GM19240 (cell line): ENCODE data around the gene STX10.

Source experiments
- DNase-seq: peaks from one replicate; pipeline ENCODE4 v3.0.0; 2011; ENCODE audit warnings: low spot score; ENCODE audit not compliant: insufficient read length

The STX10 gene

DNA sequence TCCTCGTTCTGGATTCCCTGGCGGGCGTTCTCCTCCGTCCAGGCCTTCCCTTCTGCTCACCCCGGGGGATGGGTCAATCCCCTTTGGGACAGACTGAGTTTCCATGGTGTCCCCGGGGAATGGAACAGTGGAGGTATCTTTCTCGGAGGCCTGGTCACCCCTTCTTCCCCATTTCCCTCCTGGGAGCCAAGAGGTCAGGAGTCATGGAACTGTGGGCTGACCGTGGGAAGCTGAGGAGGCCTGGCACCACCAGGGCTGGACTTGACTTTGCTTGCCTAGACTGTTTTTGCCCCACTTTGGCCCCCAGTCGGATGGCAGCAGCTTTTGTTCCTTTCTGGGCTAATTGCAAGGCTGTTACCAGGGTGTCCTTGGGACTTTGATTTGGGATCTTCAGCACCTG, 30.1 kb downstream of the STX10 start:
- no peak for DNase-seq

DNA sequence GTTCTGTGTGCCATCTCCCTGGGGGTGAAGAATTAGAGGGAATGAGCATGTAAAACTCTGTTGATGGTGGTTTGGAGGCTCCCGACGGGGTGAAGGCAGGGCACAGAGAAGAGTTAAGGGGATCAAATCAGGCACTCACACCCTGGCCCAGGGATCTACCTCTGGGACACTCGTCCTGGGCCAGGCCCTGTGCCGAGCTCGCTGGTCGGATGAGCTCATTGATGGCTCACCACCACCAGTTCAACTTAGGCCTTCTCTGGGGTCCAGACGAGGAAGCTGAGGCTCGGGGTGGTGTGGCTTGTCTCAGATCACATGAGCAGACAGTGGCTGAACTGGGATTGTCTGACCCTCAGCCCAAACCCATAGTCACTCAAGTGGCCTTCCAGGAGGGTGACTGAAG, 30.5 kb downstream of the STX10 start:
- no peak for DNase-seq

DNA sequence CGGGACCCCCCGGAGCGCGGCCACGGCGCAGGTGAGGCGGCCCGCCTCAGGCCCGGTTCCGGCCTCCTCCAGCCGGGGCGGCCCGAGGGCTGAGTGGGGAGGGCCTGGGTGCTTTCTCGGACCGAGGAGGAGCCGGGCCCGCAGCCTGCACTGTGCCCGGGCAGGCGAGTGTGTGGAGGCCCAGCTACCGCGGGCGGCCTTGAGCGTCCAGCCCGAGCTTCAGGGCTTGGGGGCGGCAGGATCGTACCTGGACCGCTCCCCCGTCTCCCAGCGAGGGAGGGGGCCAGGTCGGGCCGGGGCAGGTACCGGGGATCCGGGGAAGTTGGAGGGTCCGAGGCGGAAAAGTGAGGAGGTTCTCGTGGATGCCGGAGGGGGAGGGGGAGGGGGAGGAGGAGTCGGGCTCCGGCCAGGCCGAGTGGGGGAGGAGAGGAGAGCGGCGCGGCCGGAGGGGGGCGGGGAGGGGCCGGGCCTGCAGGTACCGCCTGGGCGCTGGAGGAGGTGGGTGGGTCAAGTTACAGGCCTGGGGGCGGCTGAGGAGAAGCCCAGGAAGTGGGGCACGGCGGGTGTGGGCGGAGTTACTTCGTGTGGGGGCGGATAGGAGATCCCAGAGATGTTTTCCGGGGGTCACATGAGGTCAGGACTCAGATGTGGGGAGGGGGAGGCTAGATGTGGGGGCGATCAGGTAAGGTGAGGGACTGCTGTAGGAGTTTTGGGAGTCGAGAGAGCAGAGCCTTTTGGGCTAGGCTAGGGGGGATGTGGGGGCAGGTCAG, 31.6 kb downstream of the STX10 start:
- DNase-seq, result no peak

DNA sequence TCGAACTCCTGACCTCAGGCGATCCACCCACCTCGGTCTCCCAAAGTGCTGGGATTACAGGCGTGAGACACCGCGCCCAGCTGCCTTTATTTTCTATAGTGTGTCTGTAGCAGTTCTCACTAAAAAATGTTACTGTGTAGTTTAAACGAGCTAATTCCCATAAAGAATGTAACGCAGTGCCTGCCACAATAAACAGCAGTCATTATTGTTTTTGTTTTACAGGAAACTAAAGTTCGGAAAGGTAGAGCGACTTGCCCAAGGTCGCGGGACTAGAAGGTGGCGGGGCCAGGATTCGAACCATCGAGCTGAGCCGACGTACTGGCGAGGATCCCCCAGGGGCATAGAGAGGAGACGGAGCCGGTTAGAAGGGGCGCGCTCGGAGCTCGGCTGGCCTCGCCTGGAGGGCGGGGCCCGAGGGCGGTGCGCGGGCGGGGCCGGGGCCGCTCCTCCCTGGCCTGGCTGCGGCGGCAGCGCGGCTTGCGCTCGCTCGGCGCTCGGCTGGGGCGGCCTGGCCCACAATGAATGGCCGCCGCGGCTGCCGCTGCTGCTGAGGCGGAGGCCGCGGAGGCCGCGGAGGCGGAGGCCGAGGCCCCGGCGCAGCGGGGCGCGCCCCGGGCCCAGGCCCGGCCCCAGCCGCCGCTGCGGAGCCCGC, 32.3 kb downstream of the STX10 start, which contains the start of gene NACC1:
Gene NACC1, plus strand, starts transcription at position 493 of the 652 bp plus-strand sequence. CDS start 16,944 bp downstream, outside the sequence.
- peak; percentile 94 for DNase-seq

DNA sequence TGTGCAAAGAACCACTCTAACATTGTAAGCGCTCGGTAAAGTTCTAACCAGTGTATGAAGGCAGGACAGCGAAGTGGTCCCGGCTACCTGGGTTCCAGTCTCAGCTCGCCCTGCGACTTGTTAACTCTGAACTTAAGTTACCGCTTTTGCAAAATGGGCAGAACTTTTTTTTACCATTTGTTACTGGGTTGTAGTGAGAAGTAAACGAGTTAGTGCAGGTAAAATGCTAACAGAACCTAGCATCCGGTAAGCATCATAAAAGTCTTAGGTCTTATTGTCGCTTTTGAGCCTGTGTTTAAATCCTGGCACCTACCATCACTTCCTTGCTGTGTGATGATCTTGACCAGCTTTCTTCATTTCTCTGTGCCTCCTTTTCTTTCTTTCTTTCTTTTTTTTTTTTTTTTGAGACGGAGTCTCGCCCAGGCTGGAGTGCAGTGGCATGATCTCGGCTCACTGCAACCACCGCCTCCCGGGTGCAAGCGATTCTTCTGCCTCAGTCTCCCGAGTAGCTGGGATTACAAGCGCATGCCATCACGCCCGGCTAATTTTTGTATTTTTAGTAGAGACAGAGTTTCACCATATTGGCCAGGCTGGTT, 32.9 kb downstream of the STX10 start:
- DNase-seq, result no peak

DNA sequence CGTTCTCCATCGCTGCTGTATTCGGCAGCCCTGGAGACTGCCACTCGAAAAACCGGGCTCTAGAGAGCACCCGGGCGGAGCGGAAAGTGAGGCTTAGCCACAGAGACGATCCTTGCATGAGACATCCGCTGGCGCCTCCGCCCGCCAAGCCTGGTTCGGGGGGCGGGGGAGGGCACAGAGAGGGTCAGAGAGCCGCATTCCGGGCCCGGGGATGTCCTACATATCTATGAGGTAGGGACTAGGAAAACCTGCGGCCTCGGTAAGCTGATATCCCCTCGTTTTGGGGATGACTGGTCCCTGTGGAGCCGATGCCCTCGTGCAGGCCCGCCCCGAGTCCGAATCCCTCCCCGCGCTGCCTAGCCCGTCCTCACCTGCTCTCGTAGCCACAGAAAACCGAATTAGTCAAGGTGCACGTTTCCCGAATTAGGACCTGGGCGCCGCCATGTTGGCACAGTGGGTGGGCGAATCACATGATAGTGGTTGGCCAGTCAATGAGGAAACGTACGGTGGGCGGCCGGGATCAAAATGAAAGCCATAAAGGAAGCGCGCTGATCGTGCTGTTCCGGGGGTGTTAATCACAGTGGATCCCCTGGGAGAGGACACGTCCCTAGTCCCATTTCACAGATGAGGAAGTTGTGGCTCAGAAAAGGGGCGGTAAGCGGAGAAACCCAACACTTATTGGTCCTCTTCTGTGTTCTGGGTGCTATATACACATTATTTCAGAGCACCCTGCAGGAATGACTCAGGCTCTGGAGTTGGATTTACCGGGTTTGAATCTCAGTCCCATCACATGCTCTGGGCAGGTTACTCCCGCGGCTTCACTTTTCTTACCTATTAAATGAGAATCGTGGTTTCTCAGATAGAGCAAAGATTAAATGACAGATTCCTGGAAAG, 33.6 kb downstream of the STX10 start, which contains the start of gene TRMT1:
Gene TRMT1, minus strand, starts transcription at position 459 of the 894 bp plus-strand sequence. Its CDS starts 341 bp downstream, at position 118.
- peak; percentile 96 for DNase-seq

DNA sequence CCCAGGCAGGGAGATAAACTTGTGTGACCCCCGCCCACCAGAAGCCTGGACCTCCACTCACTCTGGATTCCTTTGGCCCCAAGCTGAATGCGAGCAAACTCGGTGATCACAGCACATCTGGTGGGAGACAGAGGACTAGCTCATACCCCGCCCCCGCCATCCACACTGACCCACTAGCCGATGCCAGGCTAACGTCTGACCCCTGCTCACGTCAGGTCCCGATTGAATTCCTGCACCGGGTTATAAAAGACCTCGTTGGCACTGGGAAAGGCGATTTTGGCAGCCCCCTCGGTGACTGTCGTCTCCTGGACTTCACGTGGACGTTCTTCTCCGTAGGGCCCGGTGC, 34.3 kb downstream of the STX10 start:
- DNase-seq, result no peak

DNA sequence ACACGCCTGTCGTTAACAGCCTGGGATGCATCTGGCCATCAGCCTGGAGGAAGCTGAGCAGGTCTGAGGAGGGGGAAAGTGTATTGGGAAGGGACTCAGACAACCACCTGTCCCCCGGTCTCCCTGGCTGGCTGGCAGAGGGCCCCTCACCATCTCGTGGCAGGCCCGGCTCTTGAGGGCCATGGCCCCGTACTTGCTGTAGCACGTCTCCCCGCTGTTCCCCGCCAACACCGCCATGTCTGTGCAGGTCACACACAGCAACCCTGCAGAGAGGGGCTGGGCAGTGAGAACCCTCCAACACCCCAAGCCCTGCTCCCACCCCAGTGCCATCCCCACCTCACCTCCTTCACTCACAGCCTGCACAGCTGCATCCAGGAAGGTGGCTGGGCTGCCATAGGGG, 37.6 kb downstream of the STX10 start:
- no peak for DNase-seq

DNA sequence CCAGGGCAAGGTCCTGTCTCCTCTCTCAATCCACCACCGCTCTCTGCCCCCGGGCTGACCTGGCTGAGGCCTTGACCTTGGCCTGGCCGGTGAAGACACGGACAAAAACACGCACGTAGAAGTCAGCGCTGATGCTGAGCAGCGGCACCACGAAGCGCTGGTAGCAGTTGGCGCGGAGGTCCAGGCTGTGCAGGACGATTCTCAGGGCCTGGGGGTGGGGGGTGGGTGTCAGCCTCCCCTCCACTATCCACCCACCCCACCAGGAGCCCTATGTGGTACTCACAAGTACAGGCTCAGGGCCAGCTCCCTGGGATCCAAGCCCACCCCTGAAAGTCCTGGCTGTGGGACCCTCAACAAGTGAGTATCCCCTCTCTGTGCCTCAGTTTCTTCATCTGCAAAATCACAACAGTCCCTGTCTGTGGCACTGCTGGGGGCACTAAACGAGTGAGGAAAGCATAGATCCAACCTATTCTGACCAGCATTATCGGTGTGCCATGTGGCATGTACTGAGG, 40.0 kb downstream of the STX10 start:
- no peak for DNase-seq

DNA sequence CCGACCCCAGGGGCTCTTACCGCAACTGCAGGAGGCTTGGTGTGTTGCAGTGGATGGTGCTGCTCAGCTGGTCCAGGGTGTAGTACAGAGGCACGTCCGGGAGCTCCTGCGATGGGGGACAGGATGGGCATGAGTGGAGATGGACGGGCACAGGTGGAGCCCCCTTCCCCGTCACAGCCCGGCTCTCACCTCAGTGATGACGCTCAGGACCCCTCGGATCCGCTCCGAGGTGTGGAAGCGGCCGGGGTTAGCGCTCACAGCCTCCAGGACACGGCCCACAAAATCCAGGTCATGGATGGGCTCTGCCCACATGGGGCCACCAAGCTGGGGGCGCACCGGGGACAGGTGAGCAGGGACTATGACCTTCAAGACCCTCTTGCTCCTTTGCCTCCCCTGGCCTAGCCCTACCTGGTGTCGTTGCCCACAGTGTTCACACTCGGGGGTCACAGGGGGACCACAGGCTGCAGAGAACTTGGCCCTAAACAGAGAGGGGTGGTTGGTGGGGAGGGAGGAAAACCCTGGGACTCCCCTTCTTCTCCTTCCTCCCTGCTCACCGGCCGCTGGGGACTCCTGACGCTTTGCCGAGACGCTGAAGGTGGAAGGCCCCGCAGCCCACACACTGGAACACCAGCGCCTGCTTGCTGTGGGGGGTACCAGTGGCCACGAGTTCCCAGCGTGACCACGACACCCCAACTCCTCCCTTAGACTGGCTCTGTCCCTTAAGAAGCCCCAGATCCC, 40.6 kb downstream of the STX10 start:
- no peak for DNase-seq

DNA sequence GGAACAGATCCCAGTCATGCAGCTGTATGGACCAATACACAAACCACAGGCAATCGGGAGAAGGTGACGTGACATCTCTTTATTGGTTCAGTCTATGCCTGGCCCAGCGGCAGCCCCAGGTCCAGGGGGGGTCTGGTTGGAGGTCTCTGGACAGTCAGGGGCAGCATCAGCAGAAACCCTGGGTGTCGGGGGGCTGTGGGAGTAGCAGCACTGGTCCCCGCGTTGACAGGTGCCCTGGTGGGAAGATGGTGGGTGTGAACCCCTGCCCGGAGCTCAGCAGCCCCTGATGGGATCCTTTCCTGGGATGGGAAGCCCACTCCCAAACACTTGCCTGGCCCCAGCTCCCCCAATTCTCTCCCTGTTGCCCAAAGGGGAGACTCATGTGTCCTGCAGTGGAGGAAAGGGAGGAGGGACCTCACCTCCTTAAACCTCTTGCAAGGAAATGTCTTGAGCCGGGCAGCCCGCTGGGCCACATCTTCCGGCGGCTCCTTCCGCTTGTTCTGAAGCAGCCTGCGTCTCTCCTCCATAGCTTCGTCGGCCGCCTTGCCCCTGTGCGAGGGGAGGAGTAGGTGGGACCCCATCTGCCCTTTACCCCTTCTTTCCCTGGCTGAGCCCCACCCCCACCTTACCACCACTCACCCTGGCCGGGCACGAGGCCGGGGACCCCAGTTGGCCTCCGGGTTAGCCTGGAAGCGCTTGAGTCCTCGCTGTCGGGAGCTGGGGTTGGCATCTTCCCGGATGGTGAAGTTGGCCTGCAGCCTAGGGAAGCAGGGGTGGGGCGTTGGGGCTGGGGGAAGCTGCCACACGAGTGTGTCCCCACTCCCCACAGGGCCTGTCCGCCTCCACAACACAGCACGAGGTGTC, 45.1 kb downstream of the STX10 start:
- DNase-seq, result no peak

DNA sequence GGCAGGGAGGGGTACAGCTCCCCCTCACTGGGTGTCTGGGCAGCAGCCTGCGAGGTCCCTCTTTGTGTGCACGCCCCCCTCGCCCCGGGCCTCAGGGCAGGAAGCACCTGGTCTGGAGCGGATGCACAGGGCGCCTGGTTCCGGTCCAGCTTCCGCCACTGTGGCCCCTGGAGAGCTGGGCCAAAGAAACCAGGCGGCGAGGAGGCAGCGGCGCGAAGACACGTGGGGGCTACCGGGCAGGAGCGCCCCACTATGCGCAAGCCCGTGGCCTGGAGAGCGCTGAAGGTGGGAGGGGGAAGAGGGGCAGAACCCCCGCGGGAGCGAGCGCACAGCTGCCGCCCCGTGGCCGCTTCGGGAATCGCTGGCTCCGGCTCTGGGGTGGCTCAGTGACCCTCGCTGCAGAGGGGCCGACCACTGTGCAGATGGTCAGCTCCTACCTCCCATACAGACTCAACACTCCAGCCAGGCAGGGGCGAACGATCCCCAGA, 45.8 kb downstream of the STX10 start:
- DNase-seq, result no peak

DNA sequence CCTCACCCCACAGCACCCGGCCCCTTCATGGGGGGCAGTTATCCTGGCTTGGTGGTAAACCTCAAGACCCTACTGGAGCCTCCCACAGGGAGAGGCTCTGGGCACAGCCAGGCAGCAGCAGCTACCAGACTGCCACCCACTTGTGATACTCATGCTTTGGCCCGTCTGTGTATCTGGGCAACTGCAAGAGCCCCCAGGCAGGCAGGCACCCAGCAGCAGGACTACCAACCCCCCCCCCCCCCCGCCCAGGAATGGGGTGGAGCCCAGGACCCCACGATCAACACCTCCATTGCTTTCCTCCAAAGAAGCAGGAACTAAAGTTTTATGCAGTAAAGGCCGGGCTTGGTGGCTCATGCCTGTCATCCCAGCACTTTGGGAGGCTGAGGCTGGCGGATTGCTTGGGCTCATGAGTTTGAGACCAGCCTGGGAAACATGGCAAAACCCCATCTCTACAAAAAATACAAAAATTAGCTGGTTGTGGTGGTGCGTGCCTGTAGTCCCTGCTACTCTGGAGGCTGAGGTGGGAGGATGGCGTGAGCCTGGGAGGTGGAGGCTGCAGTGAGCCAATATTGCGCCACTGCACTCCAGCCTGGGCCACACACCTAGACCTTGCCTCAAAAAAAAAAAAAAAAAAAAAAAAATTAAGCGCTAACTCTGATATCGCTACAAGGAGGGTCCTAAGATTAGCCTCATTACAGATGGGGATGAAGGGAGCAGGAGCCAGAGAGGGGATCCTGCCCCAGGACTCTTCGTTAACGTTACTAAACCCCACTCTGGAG, 46.4 kb downstream of the STX10 start:
- no peak for DNase-seq

DNA sequence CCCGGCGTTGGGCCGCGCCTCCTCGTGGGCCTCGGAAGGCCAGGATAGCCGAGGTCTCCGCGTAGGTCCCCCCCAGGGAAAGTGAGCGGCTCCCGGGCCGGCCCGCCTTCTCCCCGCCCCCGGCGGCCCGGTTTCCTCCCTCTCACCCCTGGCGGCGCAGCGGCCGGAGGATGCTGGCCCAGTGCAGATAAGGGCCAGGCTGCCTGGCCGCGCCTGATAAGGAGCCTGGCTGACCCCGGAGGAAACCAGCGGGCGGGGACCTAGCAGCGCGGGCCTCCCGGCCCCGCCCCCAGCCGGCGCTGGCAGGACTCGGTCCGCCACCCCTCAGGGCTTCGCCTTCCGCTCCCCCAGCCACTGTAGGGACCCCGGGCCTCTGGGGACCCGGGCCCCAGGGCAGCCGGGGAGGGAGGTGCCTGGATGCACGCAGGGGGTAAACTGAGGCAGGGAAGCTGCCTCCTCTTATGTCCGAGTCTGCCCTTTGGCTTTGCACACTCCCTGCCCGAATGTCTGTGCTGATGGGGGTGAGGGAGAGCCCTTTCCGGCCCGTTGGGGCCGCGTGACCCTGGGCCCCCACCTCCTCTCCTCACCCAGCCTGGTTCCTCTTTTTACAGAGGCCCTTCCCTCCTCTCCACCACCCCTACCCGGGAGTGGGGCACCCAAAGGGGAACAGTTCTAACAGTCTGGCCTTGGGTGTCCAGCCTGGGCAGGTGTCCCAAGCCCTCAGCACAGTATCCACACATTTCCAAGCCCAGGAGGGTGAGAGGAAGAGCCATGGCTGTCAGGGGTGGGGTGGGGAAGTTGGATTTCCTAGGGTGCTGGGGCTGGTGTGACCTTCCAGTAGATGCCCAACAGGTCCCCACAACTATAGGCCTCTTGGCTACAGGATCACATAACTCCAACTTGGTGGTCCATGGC, 47.3 kb downstream of the STX10 start, which contains the start of gene LYL1:
Gene LYL1, minus strand, starts transcription at position 193 of the 915 bp plus-strand sequence. CDS start 1,687 bp downstream, outside the sequence.
- no peak for DNase-seq

DNA sequence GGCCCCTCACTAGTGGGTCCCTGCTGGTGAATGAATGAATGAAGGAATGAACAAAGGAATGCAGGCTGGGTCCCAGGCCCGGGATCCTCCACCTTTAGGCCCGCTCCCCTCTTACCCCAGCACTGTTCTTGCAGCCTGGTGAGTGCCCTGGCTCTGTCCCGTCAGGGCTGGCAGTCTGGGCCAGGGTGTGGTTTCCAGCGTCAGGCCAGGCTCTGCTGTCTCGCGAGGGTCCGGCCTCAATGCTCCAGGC, 47.8 kb downstream of the STX10 start:
- no peak for DNase-seq

DNA sequence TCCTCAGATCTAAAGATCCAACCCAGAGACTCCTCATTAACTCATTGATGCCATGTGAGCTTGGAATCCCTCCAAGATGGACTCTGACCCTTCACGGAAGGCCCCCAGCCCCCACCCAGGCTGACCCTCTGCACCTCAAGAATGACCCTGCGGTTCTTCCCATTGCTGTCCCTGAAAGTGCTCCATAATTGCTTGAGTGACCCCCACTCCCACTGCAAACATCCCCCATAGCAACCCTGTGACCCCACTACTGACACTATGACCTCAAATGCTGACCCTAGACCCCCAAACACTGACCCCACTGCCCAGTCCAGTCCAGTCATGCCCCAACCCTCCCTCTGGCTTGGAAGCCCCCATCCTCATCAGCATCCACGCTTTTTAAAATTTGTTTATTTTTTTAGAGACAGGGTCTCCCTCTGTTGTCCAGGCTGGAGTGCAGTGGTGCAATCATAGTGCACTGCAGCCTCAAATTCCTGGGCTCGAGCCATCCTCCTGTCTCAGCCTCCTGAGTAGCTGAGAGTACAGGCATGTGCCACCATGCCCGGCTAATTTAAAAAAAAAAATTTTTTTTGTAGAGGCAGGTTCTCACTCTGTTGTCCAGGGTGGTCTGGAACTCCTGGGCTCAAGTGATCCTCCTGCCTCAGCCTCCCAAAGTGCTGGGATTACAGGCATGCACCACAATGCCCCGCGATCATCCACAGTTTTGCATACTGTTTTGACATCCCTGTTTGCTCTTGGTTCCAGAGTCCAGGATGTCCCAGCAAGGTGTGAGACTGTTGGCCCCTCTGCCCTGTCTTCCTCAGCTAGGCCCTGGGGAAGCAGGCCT, 48.4 kb downstream of the STX10 start:
- DNase-seq, result no peak
